Peyer's patch (tissue), 4 donors: ENCODE measurements around the gene TUBG2.

Source experiments
- CTCF ChIP-seq, 6 experiments: fragments of 450-650 bp in 4 of 6; fragments of 200-600 bp in 2 of 6; sonication (generic) in 1 of 6; IDR thresholded peaks; one replicate each; pipeline ENCODE4 v1.5.1; 2017 to 2019; ENCODE audit warnings: antibody characterized with exemption in 6 of 6, mild to moderate bottlenecking in 3 of 6, moderate library complexity in 1 of 6
- POLR2A ChIP-seq, 2 donors: fragments of 450-650 bp; IDR thresholded peaks; one replicate each; pipeline ENCODE4 v1.5.1; 2017; ENCODE audit warnings: antibody characterized with exemption in 2 of 2, mild to moderate bottlenecking in 2 of 2, moderate library complexity in 2 of 2

DNA sequence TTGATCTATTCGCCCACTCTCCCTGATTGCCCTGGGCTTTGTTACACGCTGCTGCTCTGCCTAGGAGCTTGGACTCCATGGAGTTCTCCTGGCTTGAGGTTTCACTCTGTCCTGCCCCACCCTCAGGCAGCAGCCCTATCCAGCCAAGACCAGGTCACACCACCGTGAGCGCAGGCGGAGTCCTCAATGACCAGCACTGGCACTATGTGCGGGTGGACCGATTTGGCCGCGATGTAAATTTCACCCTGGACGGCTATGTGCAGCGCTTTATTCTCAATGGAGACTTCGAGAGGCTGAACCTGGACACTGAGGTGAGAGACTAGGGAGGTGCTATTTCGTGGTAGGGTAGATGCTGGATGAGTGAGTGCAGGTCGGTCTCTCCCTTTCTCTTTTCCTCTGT is 26.7 kb downstream of the TUBG2 start:
- TF ChIP-seq CTCF (IDR thresholded peaks at IDR 0.05) (no peak), POLR2A (IDR thresholded peaks at IDR 0.05) (no peak)
